MM.1S (cell line): Measurements from ENCODE around the gene ZMAT1.

Source experiments
- EZH2 ChIP-seq: fragments of 300-600 bp; sonication (generic); optimal IDR thresholded peaks from 2 replicates; pipeline ENCODE3; 2017; ENCODE audit warnings: low read depth, mild to moderate bottlenecking, antibody characterized with exemption, low read length, mixed read lengths
- EZH2phosphoT487 ChIP-seq: fragments of 300-600 bp; sonication (generic); IDR thresholded peaks from 2 replicates; pipeline ENCODE4 v1.6.1; 2018; ENCODE audit warnings: antibody characterized with exemption, low read length
- TF ChIP-seq, protein P1 (sequence below): fragments of 300-600 bp; sonication (generic); IDR thresholded peaks from 2 replicates; pipeline ENCODE4 v1.5.1; 2016; ENCODE audit warnings: antibody characterized with exemption, low read length, mixed read lengths

DNA sequence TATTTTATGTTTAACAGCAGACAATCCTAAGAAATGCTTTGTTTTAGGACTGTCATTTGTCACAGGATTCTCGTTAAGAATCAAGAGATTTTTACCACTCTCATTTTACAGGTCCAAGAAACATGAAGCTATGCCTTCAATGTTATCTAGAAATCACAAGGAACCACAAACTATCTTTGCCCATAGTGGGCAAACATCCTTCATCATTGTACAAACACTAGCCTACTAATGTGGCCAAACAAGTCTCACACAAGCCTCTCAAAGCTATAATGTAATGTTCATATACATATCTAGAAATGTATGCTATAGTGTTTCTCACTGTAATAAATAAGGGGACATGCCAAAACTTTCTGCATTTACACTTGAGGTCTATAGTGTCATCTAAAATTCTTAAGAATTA lies 26.8 kb downstream of the ZMAT1 start:
- no peak for TF ChIP-seq EZH2
- TF ChIP-seq, protein P1, sequence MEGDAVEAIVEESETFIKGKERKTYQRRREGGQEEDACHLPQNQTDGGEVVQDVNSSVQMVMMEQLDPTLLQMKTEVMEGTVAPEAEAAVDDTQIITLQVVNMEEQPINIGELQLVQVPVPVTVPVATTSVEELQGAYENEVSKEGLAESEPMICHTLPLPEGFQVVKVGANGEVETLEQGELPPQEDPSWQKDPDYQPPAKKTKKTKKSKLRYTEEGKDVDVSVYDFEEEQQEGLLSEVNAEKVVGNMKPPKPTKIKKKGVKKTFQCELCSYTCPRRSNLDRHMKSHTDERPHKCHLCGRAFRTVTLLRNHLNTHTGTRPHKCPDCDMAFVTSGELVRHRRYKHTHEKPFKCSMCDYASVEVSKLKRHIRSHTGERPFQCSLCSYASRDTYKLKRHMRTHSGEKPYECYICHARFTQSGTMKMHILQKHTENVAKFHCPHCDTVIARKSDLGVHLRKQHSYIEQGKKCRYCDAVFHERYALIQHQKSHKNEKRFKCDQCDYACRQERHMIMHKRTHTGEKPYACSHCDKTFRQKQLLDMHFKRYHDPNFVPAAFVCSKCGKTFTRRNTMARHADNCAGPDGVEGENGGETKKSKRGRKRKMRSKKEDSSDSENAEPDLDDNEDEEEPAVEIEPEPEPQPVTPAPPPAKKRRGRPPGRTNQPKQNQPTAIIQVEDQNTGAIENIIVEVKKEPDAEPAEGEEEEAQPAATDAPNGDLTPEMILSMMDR: no peak
- TF ChIP-seq EZH2phosphoT487: no peak
